Cerebellar cortex (tissue), 1 donor: ENCODE results near the gene AGBL1.

Experiments
- DNase-seq: peaks from one replicate; pipeline ENCODE4 v3.0.0-alpha.2; 2015; ENCODE audit warnings: low spot score

AGBL1 gene

GRCh38 chr15:86322629-86323028 lies 243.0 kb downstream of the AGBL1 start:
- no peak for DNase-seq

GRCh38 chr15:86327230-86327865 lies 247.7 kb downstream of the AGBL1 start:
- DNase-seq = no peak

DNA sequence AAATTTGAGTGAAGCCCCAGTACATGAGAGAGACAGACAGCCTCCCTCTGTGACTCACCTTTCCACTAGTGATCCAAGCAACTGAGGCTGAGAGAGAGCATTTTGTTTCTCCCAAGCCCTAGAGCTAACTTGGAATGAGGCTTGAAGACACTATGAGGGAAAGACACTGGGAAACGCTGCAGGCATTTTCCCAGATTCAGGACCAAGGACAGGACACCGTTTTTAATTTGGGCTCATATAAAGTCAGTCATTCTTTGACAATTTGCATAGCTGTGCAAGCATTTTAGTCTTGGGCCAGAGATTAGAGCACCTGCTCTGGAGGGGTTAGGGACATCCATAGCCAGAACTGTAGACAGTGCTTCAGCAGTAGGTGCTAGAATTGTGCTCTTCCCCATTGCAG lies 249.0 kb downstream of the AGBL1 start:
- DNase-seq = no peak

DNA sequence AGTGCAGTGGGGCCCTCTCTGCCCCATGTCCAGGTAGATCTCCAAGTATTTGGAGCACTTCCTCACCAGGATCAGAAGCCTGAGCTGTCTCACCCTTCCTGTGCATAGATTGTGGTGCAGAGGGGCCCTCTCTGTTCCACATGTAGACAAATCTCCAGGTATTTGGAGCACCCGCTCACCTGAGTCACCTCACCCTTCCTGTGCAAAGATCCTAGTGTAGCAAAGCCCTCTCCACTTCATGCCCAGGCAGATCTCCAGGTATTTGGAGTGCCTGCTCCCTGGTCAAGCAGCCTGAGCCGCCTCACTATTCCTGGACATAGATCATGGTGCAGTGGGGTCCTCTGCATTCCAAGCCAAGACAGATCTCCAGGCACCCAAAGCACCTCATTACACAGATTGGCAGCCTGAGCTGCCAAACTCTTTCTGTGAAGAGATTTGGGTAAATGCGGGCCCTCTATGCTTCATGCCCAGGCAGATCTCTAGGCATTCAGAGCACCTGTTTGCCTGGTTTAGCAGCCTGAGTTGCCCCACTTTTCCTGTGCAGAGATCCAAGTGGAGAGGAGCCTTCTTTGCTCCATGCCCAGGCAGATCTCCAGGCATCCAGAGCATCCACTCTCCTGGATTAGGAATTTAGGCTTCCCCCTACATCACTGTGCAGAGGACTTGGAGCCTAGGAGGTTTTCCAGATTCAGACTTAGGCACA lies 249.8 kb downstream of the AGBL1 start:
- no peak for DNase-seq

DNA sequence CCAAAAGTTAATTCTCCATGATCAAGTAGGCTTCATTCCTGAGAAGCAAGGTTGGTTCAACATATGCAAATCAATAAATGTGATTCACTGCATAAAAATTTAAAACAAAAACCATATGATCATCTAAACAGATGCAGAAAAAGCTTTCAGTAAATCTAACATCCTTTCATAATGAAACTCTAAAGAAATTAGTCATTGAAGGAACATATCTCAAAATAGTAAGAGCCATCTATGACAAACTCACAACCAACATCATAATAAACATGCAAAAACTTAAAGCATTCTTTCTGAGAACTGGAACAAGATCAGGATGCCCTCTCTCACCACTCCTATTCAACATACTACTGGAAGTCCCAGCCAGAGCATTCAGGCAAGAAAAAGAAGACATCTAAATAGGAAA lies 254.1 kb downstream of the AGBL1 start:
- DNase-seq = no peak

GRCh38 chr15:86336051-86336788 lies 256.5 kb downstream of the AGBL1 start:
- no peak for DNase-seq

DNA sequence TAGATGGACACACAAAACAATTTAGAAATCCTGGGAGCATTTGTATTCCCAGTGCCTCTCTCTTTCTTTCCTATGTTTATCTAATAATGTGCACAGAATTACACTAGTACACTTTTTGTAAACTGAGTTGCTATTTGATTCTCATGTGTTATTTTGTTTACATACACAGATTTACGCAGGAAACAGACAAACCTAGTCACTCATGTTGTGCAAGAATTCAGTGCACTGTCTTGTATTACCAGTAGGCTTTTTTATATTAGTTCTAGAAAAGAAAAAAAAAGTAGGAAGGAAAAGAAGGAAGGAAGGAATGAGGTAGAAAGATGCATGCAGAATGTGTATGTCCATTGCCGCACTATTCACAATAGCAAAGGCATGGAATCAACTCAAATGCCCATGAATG lies 257.4 kb downstream of the AGBL1 start:
- no peak for DNase-seq

- DNase-seq = no peak
Measured at GRCh38 chr15:86347245-86347644, 267.6 kb downstream of the AGBL1 start.

GRCh38 chr15:86349565-86349964 lies 269.9 kb downstream of the AGBL1 start:
- no peak for DNase-seq

DNA sequence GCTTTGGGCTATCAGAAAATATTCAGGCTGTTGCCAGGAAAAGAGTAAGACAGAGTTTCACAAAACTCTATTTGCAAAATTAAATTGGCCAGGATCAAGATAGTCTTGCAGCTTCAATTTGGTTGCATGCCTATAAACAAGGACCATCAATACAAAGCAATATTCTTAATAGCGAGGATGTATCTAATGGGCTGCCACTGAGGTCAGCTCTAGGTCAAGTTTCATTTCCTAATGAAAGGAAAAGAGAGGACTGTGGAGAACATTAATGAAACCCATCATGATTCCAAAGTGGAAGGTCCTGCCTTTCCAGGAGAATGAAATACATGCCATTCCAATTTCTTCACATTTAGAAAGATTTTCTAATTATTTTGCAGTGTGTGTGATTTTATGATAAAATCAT lies 273.5 kb downstream of the AGBL1 start:
- no peak for DNase-seq

- no peak for DNase-seq
Measured at GRCh38 chr15:86355361-86355760, 275.7 kb downstream of the AGBL1 start.

- DNase-seq = no peak
Measured at GRCh38 chr15:86355801-86356200, 276.1 kb downstream of the AGBL1 start.

GRCh38 chr15:86362555-86362954 lies 282.9 kb downstream of the AGBL1 start:
- no peak for DNase-seq

- no peak for DNase-seq
Measured at GRCh38 chr15:86373147-86373546, 293.5 kb downstream of the AGBL1 start.

DNA sequence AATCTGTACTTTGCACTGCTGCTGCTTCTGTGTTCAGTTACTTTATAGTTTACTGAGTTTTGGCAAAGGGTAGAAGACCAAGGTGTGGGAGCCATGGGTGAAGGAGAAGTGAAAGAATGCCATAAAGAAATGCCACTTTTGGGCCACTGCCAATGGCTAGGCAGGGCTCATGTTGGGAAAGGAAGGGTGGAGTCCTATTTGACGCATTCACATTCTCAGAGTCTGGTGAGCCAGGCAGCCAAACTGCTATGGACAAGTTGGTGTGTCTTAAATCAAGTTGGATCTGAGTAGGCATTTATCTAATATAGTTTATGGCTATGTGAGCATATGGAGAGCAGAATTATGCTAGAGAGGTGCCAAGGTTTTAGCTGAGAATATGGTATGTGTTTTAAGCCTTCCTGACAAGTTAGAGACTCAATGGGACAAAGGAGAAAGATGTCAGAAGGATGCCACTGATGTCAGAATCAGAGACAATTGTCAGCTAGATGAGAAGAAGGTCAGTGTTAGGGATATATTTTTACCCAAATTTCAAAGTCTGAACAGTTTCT lies 296.1 kb downstream of the AGBL1 start:
- no peak for DNase-seq

DNA sequence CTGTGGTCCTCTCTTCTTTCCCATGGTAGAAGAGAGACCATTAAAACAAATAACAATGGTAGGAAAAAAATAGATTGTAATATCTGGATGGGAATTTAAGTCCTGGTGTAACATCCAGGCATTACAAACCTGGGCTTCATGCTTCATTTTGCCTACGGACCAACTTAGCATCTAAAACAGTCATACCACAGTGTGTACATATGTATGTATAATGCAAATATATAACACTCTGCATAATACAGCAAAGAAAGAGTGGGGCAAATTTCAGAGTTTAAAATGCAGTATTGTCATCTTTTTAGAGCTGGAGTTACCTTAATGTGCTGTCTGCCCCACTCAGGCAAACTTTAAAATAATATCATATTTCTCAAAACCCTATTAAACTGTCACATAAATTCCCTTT lies 298.2 kb downstream of the AGBL1 start:
- DNase-seq = no peak

- DNase-seq = no peak
Measured at GRCh38 chr15:86382341-86382740, 302.7 kb downstream of the AGBL1 start.

GRCh38 chr15:86383611-86384010 lies 303.9 kb downstream of the AGBL1 start:
- DNase-seq = no peak

DNA sequence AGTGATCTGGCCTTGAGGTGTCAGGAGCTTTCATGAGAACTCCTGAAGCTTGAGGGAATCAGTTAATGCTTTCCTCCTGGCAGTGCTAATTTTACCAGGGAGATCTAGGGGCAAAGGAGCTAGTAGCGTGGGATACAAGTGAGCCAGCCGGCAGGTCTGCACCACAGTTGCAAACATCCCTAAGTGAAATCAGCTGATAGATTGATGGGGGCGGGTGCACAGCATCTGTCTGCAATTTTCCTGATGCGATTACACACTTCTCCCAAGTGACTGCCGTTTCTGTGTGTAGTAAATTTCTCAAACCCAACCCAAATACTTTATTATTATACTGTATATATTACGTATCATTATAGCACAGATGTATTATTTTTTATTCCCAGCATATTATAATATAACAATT lies 304.5 kb downstream of the AGBL1 start:
- DNase-seq = no peak

DNA sequence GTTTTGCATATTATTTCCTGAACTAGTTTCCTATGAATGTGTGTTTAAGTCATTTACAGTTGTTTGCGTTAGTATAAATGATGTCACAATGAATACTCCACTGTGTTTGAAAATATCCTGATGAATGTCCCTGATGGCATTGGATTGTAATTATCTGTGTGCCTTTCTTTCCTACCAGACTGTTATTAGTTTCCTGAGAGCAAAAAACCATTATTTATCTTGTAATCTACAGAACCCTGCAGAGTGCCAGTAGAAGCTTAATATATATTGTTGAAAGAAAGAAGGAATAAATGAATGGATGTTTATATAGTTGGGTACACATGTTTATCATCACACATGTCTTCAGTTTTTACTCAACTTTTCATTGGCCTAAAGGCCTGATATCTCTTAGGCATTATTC lies 312.6 kb downstream of the AGBL1 start:
- no peak for DNase-seq

DNA sequence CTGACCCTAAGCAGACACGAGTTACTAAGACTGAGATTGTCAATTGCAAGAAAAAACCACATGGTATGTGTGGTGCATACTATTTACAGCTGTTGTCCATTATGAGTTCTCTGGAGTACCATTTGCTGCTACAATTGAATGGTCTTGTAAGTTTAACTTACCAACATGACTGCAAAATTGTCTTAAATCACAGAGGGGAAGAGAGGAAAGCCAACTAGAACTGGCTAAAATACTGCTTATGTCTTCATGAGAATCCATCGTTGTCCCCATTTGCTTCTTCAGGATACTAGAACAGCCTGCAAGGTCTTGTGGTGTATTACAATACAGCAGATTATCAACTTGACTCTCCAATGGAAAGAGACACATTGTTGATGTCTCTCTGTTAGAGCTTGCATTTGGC lies 313.2 kb downstream of the AGBL1 start:
- DNase-seq = no peak

GRCh38 chr15:86394866-86395265 lies 315.2 kb downstream of the AGBL1 start:
- no peak for DNase-seq
